Activated naive CD4-positive, alpha-beta T cell treated with anti-CD3 and anti-CD28 coated beads, Interleukin-2, amount 50 U/mL, for 72 hours (primary cell): Measurements from ENCODE around the gene FOSB. TPM values are rescaled to one million over a fixed set of nuclear protein-coding genes. Genes with fewer than 3 reads are reported as not detected.
"Not testable (repeated sequence)": the region's sequence is repeated elsewhere in the genome, so short reads cannot be mapped to it uniquely, and the experiment has no call there.

Experiments
- ATAC-seq, 2 donors: fragments of 150-1000 bp; cut with Tn5 transposase; 2 replicates each; pipeline ENCODE4 v1.10.0; 2021; ENCODE audit warnings: mild to moderate bottlenecking in 2 of 2, moderate library complexity in 2 of 2
- DNase-seq, 2 donors: peaks; one replicate each; pipeline ENCODE4 v3.0.0; 2021 to 2022; ENCODE audit warnings: low spot score in 2 of 2
- H3K27ac Mint-ChIP-seq, 2 donors: one replicate each; pipeline ENCODE4 v1.8.0; 2022; ENCODE audit warnings: mild to moderate bottlenecking in 2 of 2, mixed read lengths in 2 of 2
- H3K36me3 Mint-ChIP-seq, 2 donors: one replicate each; pipeline ENCODE4 v1.8.0; 2022; ENCODE audit warnings: mixed read lengths in 2 of 2
- H3K9me3 Mint-ChIP-seq, 2 donors: one replicate each; pipeline ENCODE4 v1.8.0; 2022; ENCODE audit warnings: mixed read lengths in 2 of 2
- total RNA-seq, 2 donors: library from RNA; stranded (reverse); gene quantifications; one replicate each; pipeline ENCODE4 v1.2.3, GENCODE V29; 2022

Gene FOSB
- total RNA-seq, result 10 to 100 TPM; 19.9 to 37.6 TPM

DNA sequence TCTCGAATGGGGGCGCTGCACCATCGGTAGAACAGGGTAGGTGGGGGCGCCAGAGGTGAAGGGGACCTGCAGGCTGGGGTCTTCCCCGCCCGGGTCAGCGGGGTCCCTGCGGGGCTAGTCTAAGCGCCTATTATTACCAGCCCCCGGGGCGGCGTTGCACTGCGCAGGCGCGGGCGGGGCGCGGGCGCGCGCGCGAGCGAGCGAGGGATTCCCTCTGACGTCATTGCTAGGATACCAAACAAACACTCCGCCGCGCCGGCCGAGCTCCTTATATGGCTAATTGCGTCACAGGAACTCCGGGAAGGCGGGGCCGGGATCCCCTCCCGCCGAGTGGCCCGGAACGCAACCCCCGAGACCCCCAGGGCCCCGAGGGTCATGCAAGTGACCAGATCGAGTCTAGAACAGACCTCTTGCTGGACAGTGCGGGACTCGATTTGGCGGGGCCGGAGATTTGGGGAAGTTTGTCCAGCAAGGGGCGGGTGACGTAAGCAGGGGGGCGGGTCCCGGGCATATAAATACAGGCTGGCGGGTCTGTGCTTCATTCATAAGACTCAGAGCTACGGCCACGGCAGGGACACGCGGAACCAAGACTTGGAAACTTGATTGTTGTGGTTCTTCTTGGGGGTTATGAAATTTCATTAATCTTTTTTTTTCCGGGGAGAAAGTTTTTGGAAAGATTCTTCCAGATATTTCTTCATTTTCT lies at the start of gene FOSB:
TSS of gene FOSB (plus strand) at position 541 of the 703 bp plus-strand sequence. CDS start 591 bp downstream, outside the sequence.
- ATAC-seq, result peak; percentile 22 to 38
- no peaks in the 10 kb centered on the region for H3K9me3 Mint-ChIP-seq
- peak within 1 kb of the TSS; percentile 96 to 98 for H3K27ac Mint-ChIP-seq
- peaks cover 0 to 4% of the 10 kb centered on the region in 2 donors for H3K36me3 Mint-ChIP-seq
- DNase-seq, result peak; percentile 93 to 95

DNA sequence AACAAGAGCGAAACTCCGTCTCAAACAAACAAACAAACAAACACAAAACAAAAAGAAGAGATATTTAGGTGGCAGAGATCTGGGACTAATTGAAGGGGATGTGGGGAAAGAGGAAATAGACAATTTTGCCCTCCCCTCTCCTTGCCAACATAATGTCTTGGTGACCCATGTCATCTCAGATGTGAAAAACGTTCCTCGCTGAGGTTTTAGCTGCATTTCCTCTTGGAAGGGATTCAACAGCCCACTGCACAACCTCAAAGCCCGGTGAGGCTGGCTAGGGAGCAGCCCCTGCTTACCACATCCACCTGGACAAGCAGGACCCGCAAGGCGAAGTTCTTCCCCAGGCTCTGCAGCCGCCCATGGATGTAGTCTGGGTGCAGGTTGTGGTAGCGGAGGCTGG lies 49.0 kb upstream of the FOSB start:
- ATAC-seq (no peak), DNase-seq (no peak)
- peaks cover 0 to 23% of the 10 kb centered on the region in 2 donors for H3K36me3 Mint-ChIP-seq
- peak overlapping the region in 1 of 2 donors; percentile 41 for H3K27ac Mint-ChIP-seq
- no peaks in the 10 kb centered on the region for H3K9me3 Mint-ChIP-seq

DNA sequence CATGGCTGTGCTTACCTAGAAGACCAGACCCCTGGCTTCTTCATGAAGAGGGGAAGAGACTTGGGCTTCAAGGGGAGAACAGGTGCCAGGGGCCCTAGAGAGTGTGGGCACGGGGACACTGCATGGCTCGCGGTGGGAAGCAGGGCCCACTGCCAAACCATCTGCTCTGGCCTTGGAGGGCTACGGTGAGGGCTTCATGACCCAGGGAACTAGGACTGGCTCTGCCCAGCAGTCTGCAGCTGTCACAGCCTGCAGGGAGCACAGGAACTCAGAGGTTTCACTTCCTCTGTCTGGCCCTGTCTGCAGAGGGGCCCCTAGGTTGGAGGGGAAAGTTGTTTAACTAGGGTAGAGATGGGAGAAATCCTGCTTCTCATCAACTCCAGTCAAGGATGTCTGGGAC lies 48.4 kb upstream of the FOSB start:
- Mint-ChIP-seq H3K36me3 (peaks cover 0 to 18% of the 10 kb centered on the region in 2 donors), H3K27ac (peak overlapping the region in 1 of 2 donors; percentile 41), H3K9me3 (no peaks in the 10 kb centered on the region)
- no peak for ATAC-seq
- no peak for DNase-seq

DNA sequence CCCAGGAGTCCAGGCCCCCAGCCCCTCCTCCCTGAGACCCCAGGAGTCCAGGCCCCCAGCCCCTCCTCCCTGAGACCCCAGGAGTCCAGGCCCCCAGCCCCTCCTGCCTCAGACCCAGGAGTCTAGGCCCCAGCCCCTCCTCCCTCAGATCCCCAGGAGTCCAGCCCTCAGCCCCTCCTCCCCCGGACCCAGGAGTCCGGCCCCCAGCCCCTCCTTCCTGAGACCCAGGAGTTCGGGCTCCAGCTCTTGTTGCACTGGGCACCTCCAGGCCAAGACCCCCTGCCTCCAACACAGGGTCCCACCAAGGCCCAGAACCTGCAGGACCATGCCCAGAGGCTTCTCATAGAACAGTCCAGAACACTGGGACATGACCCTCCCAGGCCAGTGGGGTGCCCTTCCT lies 47.9 kb upstream of the FOSB start:
- ATAC-seq, result no peak
- Mint-ChIP-seq H3K27ac (peak overlapping the region in 1 of 2 donors; percentile 28), H3K36me3 (peaks cover 0 to 14% of the 10 kb centered on the region in 2 donors)

DNA sequence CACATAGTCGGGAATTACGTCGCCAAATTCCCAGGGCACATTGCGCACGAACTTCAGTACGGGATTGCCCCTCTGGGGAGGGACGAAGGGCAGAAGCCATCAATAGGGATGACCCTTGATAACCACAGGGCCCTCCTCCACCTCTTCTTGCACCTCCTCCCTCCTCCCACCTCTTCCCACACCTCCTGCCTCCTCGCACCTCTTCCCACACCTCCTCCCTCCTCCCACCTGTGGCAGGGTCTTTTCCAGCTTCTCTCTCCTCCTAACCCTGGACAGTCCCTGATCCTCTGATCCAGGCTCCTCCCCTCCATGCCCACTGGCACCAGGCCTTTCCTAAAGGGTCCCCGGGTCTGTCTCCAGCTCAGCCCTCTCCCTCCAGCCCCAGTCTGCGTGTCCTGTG lies 47.4 kb upstream of the FOSB start:
- peaks cover 0 to 14% of the 10 kb centered on the region in 2 donors for H3K36me3 Mint-ChIP-seq
- H3K27ac Mint-ChIP-seq, result peak overlapping the region; percentile 28 to 86
- H3K9me3 Mint-ChIP-seq, result no peaks in the 10 kb centered on the region
- ATAC-seq, result no peak
- no peak for DNase-seq

More for the DNA sequence above, 47.9 kb upstream of the FOSB start:
- H3K9me3 Mint-ChIP-seq, result no peaks in the 10 kb centered on the region
- no peak for DNase-seq

DNA sequence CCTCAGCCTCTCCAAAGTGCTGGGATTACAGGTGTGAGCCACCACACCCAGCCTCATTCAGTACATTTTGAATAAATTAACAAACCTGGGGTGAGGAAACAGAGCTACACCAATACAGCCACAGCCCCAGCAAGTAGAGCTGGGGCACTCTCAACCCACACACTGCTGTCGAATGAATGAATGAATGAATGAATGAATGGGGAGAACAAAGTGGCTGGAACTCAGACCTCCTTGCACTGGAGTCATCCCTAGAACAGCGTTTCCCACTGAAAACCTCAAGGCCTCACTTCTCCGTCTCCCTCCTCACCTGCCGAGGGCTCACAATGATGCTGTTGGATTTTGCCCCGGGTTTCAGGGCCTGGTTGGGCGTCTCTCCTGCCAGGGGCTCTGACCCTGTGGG lies 46.9 kb upstream of the FOSB start:
- ATAC-seq (no peak), DNase-seq (no peak)
- no peaks in the 10 kb centered on the region for H3K9me3 Mint-ChIP-seq
- H3K36me3 Mint-ChIP-seq, result peaks cover 0 to 14% of the 10 kb centered on the region in 2 donors
- H3K27ac Mint-ChIP-seq, result peak overlapping the region; percentile 28 to 86

DNA sequence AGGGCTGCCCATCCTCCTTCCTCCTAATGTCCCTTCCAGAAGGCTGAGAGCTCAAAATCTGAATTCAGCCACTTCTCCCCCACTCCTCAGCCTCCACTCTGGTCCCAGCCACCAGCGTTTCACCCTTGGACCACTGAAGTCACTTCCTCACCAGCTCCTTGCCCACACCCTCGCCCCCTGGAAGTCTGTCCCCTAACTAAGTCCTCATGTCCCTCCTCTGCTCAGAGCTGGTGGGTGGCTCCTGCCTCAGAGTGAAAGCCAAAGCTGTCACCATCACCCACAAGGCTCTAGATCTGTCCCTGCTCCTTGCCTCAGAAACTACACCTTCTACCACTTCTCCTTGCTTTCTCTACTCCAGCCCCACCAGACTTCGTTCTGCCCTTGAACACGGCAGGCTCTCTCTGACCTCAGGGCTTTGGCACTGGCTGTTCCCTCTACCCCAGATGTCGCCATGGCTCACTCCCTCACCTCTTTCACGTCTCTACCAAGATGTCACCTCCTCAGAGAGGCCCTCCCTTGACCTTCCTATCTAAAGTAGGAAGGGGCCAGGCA lies 45.8 kb upstream of the FOSB start:
- Mint-ChIP-seq H3K36me3 (peaks cover 0 to 14% of the 10 kb centered on the region in 2 donors), H3K27ac (peak overlapping the region; percentile 12 to 23), H3K9me3 (no peaks in the 10 kb centered on the region)
- no peak for DNase-seq
- ATAC-seq, result no peak

DNA sequence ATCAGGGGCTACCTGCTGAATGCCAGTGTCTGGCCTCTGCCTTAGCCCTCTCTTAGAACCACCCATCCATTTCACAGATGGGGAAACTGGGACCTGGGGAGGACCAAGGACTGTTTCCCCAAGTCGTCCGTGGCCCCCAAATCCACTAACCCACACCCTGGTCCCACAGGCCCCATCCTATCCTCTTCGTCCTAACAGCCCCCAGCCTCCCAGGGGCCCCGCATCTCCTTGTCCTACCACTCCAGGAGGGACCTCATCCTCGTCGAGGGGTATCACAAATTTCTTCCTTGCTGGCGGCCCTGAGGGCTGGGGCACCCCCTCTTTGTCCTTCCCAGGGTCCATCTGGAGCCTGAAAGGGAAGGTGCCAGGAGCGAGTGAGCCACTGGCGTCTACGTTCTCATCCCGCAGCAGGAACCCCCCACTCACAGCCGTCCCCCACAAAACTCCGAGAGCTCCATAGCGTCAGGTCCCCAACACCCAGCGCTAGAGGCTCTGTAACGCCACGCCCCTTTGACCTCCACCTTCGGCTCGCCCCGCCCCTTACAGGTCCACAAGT lies 44.7 kb upstream of the FOSB start:
- DNase-seq, result no peak
- peaks cover 0 to 14% of the 10 kb centered on the region in 2 donors for H3K36me3 Mint-ChIP-seq
- no peak for ATAC-seq
- no peaks in the 10 kb centered on the region for H3K9me3 Mint-ChIP-seq
- peak overlapping the region; percentile 87 to 98 for H3K27ac Mint-ChIP-seq

DNA sequence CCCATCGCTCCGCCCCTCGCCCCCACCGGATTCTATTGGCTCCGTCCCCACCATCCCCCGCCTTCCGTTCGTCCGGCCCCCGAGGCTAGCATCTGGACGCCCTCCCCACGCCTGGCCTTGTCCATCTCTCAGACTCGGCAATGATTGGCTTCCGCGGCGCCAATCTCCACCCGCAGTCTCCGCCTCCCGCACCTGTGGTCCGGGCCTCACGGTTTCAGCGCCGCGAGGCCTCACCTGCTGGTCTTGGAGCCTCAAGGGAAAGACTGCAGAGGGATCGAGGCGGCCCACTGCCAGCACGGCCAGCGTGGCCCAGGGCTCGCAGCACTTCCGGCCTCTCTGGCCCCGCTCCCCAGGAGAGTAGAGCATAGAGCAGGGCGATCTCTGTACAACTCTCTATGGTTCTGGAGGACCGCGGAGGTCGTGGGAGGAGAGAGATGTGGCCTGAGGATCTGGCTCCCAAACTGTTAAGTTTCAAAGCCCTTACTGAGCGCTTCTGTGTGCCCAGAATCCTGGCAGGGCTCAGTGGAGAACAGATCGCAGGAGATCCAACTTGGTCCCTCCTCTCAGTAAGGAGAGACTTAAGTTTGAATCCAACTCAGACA lies 44.1 kb upstream of the FOSB start, which contains the start of gene ERCC1:
TSS of gene ERCC1 (minus strand) at position 329 of the 602 bp plus-strand sequence. CDS start 543 bp downstream, outside the sequence.
- DNase-seq (peak; percentile 83 to 88), ATAC-seq (peak; percentile 62 to 78)
- H3K27ac Mint-ChIP-seq, result peak within 1 kb of the TSS; percentile 87 to 98
- H3K36me3 Mint-ChIP-seq, result peaks cover 0 to 14% of the 10 kb centered on the region in 2 donors
- no peaks in the 10 kb centered on the region for H3K9me3 Mint-ChIP-seq

DNA sequence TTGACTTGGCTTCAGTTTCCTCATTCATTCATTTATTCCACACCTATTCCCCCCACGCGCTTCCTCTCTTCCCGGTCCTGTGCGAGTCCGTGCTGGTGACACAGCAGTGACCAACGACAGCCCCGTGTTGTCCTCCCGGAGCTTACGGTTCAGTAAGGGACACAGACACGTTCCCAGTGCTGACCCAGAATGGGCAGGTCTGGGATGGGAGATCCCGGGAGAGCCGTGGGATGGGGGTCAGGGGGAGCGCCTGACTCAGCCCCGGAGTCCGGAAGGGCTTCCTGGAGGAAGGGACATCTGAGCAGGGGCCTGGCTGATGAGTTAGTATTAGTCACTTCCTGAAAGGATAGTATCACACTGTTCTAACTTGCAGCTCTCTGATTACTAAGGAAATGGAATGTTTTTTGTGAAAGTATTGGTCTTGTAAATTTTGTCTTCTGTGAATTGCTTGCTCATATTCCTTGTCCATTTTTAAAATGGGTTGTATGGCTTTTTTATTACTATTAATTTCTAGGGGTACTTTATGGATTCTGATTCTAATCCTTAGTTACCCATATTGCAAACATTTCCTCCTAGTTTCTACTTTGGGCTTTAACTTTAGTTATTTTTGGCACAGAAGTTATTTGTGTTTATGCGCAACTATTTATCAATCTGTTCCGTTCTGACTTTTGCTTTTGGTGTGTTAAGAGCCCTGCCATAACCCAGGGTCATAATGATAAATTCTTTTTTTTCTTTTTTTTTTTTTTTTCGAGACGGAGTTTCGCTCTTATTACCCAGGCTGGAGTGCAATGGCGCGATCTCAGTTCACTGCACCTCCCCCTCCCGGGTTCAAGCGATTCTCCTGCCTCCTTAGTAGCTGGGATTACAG lies 43.4 kb upstream of the FOSB start:
- ATAC-seq (peak; percentile 63 to 88), DNase-seq (peak in 1 of 2 donors; percentile 83)
- Mint-ChIP-seq H3K9me3 (no peaks in the 10 kb centered on the region), H3K27ac (peak overlapping the region; percentile 87 to 98), H3K36me3 (peaks cover 0 to 14% of the 10 kb centered on the region in 2 donors)

DNA sequence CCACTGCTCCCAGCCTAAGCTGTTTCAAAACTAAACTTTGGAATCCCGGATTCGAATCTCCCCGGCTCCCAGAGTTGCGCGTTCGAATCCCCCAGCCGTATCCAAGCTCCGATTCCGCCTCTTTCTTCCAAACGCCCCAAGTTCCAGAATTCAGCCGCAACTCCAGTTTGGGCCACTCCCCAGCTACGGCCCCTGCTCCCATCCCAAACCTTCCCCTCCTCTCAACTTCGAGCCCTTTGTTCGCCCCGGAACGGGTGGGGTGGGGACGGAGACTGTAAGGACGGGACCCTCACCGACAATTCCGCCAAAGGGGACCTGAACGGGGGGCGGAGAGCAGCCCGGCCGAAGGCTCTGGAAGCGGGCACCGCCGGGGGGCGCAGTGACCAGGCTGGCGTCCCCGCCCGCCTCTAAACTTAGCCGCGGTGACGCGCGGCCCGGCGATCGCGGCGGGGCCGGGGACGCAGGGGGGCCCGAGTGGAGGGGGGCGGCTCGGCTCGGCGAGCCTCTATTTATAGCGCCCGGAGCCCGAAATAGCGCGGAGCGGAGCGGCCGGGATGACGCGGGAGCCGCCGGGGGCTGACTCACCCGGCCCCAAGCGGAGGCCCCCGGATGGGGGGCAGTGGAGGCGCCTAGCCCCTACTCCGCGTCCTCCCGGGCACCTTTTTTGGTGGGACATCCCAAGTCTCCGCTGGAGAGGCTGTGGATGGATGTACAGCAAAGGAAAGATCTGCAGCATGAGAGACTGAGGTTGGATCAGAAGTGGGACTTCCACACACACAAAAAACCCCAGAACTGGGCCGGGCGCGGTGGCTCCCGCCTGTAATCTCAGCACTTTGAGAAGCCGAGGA lies 39.2 kb upstream of the FOSB start:
- ATAC-seq, result no peak
- H3K36me3 Mint-ChIP-seq, result no peaks in the 10 kb centered on the region
- no peak for DNase-seq
- H3K9me3 Mint-ChIP-seq, result no peaks in the 10 kb centered on the region
- H3K27ac Mint-ChIP-seq, result peak overlapping the region in 1 of 2 donors; percentile 69

DNA sequence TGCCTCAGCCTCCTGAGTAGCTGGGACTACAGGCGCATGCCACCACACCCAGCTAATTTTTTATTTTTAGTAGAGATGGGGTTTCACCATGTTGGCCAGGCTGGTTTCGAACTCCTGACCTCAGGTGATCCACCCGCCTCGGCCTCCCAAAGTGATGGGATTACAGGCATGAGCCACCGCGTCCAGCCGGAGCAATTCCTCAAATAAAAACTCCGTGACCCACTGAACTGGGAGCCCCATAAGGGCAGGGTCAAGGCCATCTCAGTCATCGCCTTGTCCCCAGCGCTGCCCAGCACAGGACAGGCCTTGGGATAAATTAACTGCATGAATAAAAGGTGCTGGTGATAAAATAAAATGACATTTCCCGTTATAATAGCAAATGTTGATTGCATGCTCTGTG lies 37.9 kb upstream of the FOSB start:
- not testable (repeated sequence) for H3K27ac Mint-ChIP-seq, H3K36me3 Mint-ChIP-seq, DNase-seq, H3K9me3 Mint-ChIP-seq, ATAC-seq

DNA sequence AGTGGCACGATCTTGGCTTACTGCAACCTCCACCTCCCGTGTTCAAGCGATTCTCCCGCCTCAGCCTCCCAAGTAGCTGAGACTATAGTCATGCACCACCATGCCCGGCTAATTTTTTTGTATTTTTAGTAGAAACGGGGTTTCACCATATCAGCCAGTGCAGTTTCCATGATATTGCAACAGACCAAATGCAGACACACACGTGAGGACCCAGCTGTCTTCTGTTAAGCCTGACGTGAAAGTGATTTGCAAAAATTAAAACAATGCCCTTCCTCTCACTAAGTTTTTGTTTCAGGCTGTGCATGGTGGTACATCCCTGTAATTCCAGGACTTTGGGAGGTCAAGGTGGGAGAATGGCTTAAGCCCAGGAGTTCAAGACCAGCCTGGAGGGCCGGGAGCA lies 36.8 kb upstream of the FOSB start:
- ATAC-seq, DNase-seq, H3K27ac Mint-ChIP-seq, H3K9me3 Mint-ChIP-seq, H3K36me3 Mint-ChIP-seq: not testable (repeated sequence)

DNA sequence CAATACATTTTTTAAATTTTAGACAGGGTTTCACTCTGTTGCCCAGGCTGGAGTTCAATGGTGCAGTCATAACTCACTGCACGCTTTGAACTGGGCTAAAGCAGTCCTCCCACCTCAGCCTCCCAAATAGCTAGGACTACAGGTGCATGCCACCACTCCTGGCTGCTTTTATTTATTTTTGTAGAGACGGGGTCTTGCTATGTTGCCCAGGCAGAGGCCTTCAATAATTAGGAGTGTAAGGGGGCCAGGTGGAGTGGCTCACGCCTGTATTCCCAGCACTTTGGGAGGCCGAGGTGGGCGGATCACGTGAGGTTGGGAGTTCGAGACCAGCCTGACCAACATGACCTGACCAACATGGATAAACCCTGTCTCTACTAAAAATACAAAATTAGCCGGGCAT lies 35.3 kb upstream of the FOSB start:
- not testable (repeated sequence) for H3K27ac Mint-ChIP-seq, H3K9me3 Mint-ChIP-seq, H3K36me3 Mint-ChIP-seq, DNase-seq, ATAC-seq

DNA sequence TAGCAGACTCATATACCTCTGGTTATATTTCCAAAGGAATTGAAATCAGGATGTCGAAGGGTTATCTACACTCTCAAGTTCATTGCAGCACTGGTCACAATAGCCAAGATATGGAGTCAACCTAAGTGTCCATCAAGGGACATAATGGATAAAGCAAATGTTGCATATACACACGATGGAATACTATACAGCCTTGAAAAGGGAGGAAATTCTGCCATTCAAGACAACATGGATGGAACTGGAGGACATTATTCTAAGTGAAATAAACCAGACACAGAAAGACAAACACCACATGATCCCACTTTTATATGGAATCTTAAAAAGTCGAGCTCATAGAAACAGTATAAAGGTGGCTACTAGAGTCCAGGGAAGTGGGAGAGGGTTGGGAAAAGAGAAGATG lies 30.5 kb upstream of the FOSB start:
- H3K9me3 Mint-ChIP-seq, result no peaks in the 10 kb centered on the region
- ATAC-seq (no peak), DNase-seq (no peak)
- H3K36me3 Mint-ChIP-seq, result no peaks in the 10 kb centered on the region
- H3K27ac Mint-ChIP-seq, result no peak overlapping the region

DNA sequence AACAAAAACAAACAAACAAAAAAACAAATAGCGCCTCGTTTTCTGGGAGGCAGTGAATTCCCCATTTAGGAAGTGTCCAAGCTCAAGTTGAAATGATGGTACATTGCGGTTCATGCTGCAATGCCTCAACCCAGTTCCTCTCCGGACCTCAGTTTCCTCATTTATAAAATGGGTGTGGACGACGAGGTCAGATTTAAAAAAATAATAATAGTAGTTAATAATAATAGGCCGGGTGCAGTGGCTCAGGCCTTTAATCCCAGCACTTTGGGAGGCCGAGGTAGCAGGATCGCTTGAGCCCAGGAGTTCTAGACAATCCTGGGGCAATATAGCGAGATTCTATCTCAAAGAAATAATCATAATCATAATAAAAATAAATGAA lies 28.6 kb upstream of the FOSB start:
- no peaks in the 10 kb centered on the region for H3K9me3 Mint-ChIP-seq
- DNase-seq (no peak), ATAC-seq (no peak)
- no peaks in the 10 kb centered on the region for H3K36me3 Mint-ChIP-seq
- no peak overlapping the region for H3K27ac Mint-ChIP-seq
